ENCODE data around the gene AMOT. TPM values are rescaled to one million over a fixed set of nuclear protein-coding genes. Genes with fewer than 3 reads are reported as not detected.

AMOT gene
- total RNA-seq, 2 donors from 2014 or later: 4.2 to 7.3 TPM

GRCh38 chrX:112800971-112801775, 39.5 kb downstream of the AMOT start:
- H3K27ac ChIP-seq: no peak overlapping the region
- WGBS, 2 donors: 89% methylated on average over 6 to 7 of the region's 12 CpGs

GRCh38 chrX:112799425-112799824, 41.2 kb downstream of the AMOT start:
- intact Hi-C loops (cut with DNase I): no loop called here
- DNase-seq: no peak
- no peak overlapping the region for H3K27ac ChIP-seq
- H3K27me3 ChIP-seq: no peaks in the 10 kb centered on the region
- H3K4me1 ChIP-seq: no peaks in the 10 kb centered on the region
- WGBS, 2 donors: 90 to 94% methylated on average over 1 of the region's 1 CpG
- H3K4me3 ChIP-seq: no peak overlapping the region
- H3K9me3 ChIP-seq: no peaks in the 10 kb centered on the region
- H3K36me3 ChIP-seq (replicated peaks in 1 of 2; ENCODE audit: insufficient read depth in 1 of 2, low read depth in 2 of 2): no peaks in the 10 kb centered on the region
- ATAC-seq: no peak
- TF ChIP-seq POLR2A (IDR thresholded peaks at IDR 0.05) (no peak), CTCF (IDR thresholded peaks at IDR 0.05) (no peak)

More at GRCh38 chrX:112800971-112801775, 39.5 kb downstream of the AMOT start:
- no peaks in the 10 kb centered on the region for H3K9me3 ChIP-seq
- no peaks in the 10 kb centered on the region for H3K36me3 ChIP-seq (replicated peaks in 1 of 2; ENCODE audit: insufficient read depth in 1 of 2, low read depth in 2 of 2)
- H3K27me3 ChIP-seq: no peaks in the 10 kb centered on the region
- H3K4me3 ChIP-seq: no peak overlapping the region
- intact Hi-C loops (cut with DNase I): no loop called here
- no peak for DNase-seq
- no peaks in the 10 kb centered on the region for H3K4me1 ChIP-seq
- no peak for ATAC-seq
- no peak for TF ChIP-seq CTCF (IDR thresholded peaks at IDR 0.05)

- Histone ChIP-seq H3K27me3 (no peaks in the 10 kb centered on the region), H3K9me3 (no peaks in the 10 kb centered on the region), H3K4me1 (no peaks in the 10 kb centered on the region), H3K4me3 (no peak overlapping the region), H3K36me3 (replicated peaks in 1 of 2; ENCODE audit: insufficient read depth in 1 of 2, low read depth in 2 of 2) (no peaks in the 10 kb centered on the region), H3K27ac (no peak overlapping the region)
- WGBS, 2 donors: 79 to 94% methylated on average over 2 of the region's 2 CpGs
- intact Hi-C loops (cut with DNase I): no loop called here
- DNase-seq: no peak
- TF ChIP-seq POLR2A (IDR thresholded peaks at IDR 0.05) (no peak), CTCF (IDR thresholded peaks at IDR 0.05) (no peak)
- no peak for ATAC-seq
These were observed 41.9 kb downstream of the AMOT start for GRCh38 chrX:112798736-112799135.

- DNase-seq: no peak
- Histone ChIP-seq H3K36me3 (replicated peaks in 1 of 2; ENCODE audit: insufficient read depth in 1 of 2, low read depth in 2 of 2) (no peaks in the 10 kb centered on the region), H3K27ac (no peak overlapping the region), H3K9me3 (no peaks in the 10 kb centered on the region), H3K27me3 (no peaks in the 10 kb centered on the region), H3K4me1 (peaks cover 12% of the 10 kb centered on the region), H3K4me3 (no peak overlapping the region)
- intact Hi-C loops (cut with DNase I): no loop called here
- no peak for ATAC-seq
- WGBS, 2 donors: 84 to 87% methylated on average over 3 to 4 of the region's 4 CpGs
- TF ChIP-seq CTCF (IDR thresholded peaks at IDR 0.05): no peak
- no peak for TF ChIP-seq POLR2A (IDR thresholded peaks at IDR 0.05)
These were observed 50.7 kb downstream of the AMOT start for GRCh38 chrX:112789931-112790330.

- ATAC-seq (no peak), DNase-seq (no peak)
- no peaks in the 10 kb centered on the region for H3K27me3 ChIP-seq
- no peaks in the 10 kb centered on the region for H3K9me3 ChIP-seq
- peaks cover 21% of the 10 kb centered on the region for H3K4me1 ChIP-seq
- intact Hi-C loops (cut with DNase I): no loop called here
- TF ChIP-seq CTCF (IDR thresholded peaks at IDR 0.05) (no peak), POLR2A (IDR thresholded peaks at IDR 0.05) (no peak)
- 80 to 85% methylated on average over 2 of the region's 2 CpGs for WGBS, 2 donors
- H3K36me3 ChIP-seq (replicated peaks in 1 of 2; ENCODE audit: insufficient read depth in 1 of 2, low read depth in 2 of 2): no peaks in the 10 kb centered on the region
- no peak overlapping the region for H3K4me3 ChIP-seq
- no peak overlapping the region for H3K27ac ChIP-seq
These were observed 54.6 kb downstream of the AMOT start for GRCh38 chrX:112786076-112786475.

Measured in body of pancreas (tissue), 4 donors.